Measurements from ENCODE around the gene LECT2.

GRCh38 chr5:135980620-135981019 lies 25.8 kb upstream of the LECT2 start:
- TF ChIP-seq, protein P1, sequence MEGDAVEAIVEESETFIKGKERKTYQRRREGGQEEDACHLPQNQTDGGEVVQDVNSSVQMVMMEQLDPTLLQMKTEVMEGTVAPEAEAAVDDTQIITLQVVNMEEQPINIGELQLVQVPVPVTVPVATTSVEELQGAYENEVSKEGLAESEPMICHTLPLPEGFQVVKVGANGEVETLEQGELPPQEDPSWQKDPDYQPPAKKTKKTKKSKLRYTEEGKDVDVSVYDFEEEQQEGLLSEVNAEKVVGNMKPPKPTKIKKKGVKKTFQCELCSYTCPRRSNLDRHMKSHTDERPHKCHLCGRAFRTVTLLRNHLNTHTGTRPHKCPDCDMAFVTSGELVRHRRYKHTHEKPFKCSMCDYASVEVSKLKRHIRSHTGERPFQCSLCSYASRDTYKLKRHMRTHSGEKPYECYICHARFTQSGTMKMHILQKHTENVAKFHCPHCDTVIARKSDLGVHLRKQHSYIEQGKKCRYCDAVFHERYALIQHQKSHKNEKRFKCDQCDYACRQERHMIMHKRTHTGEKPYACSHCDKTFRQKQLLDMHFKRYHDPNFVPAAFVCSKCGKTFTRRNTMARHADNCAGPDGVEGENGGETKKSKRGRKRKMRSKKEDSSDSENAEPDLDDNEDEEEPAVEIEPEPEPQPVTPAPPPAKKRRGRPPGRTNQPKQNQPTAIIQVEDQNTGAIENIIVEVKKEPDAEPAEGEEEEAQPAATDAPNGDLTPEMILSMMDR (IDR thresholded peaks at IDR 0.05) = no peak
- TF ChIP-seq POLR2A (IDR thresholded peaks at IDR 0.05) = no peak
